WTC11 (cell line): Measurements from ENCODE around the gene SPINDOC.

Experiments used
- CTCF ChIP-seq: fragments of 200-600 bp; IDR thresholded peaks from 2 replicates; pipeline ENCODE4 v1.8.0; 2022; ENCODE audit warnings: antibody characterized with exemption
- FOXJ3 ChIP-seq: sonication (generic); formaldehyde crosslinking; IDR thresholded peaks from 2 replicates; pipeline ENCODE4 v1.9.0; 2021; ENCODE audit warnings: missing genetic modification reagents, mild to moderate bottlenecking, borderline replicate concordance
- NR3C1 ChIP-seq: sonication (generic); formaldehyde crosslinking; conservative IDR thresholded peaks from 2 replicates; pipeline ENCODE4 v1.8.1; 2023; ENCODE audit warnings: low read depth, mild to moderate bottlenecking, missing genetic modification reagents
- ZNF423 ChIP-seq: fragments of 250-450 bp; sonication (Bioruptor Pico); IDR thresholded peaks from 2 replicates; pipeline ENCODE4 v2.1.2; 2022; ENCODE audit warnings: mild to moderate bottlenecking, moderate library complexity
- TF ChIP-seq, protein P1 (sequence below): sonication (generic); formaldehyde crosslinking; IDR thresholded peaks from 2 replicates; pipeline ENCODE4 v1.8.0; 2022; ENCODE audit warnings: missing genetic modification reagents
- TF ChIP-seq, protein P2 (sequence below): sonication (generic); formaldehyde crosslinking; conservative IDR thresholded peaks from 2 replicates; pipeline ENCODE4 v1.8.1; 2022; ENCODE audit warnings: mild to moderate bottlenecking, missing genetic modification reagents

GRCh38 chr11:63764340-63764678 lies 48.9 kb upstream of the SPINDOC start:
- no peak for TF ChIP-seq CTCF
- TF ChIP-seq, protein P1, sequence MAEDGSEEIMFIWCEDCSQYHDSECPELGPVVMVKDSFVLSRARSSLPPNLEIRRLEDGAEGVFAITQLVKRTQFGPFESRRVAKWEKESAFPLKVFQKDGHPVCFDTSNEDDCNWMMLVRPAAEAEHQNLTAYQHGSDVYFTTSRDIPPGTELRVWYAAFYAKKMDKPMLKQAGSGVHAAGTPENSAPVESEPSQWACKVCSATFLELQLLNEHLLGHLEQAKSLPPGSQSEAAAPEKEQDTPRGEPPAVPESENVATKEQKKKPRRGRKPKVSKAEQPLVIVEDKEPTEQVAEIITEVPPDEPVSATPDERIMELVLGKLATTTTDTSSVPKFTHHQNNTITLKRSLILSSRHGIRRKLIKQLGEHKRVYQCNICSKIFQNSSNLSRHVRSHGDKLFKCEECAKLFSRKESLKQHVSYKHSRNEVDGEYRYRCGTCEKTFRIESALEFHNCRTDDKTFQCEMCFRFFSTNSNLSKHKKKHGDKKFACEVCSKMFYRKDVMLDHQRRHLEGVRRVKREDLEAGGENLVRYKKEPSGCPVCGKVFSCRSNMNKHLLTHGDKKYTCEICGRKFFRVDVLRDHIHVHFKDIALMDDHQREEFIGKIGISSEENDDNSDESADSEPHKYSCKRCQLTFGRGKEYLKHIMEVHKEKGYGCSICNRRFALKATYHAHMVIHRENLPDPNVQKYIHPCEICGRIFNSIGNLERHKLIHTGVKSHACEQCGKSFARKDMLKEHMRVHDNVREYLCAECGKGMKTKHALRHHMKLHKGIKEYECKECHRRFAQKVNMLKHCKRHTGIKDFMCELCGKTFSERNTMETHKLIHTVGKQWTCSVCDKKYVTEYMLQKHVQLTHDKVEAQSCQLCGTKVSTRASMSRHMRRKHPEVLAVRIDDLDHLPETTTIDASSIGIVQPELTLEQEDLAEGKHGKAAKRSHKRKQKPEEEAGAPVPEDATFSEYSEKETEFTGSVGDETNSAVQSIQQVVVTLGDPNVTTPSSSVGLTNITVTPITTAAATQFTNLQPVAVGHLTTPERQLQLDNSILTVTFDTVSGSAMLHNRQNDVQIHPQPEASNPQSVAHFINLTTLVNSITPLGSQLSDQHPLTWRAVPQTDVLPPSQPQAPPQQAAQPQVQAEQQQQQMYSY (CRISPR knock-in tag) = no peak
- peak; percentile 72 for TF ChIP-seq ZNF423 (CRISPR knock-in tag)
- no peak for TF ChIP-seq FOXJ3 (CRISPR knock-in tag)
- TF ChIP-seq NR3C1 = no peak
- TF ChIP-seq, protein P2, sequence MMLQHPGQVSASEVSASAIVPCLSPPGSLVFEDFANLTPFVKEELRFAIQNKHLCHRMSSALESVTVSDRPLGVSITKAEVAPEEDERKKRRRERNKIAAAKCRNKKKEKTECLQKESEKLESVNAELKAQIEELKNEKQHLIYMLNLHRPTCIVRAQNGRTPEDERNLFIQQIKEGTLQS = no peak
